Measurements from ENCODE around the gene HIPK4. TPM values are rescaled to one million over a fixed set of nuclear protein-coding genes. Genes with fewer than 3 reads are reported as not detected.
"Not testable (repeated sequence)": the region's sequence is repeated elsewhere in the genome, so short reads cannot be mapped to it uniquely, and the experiment has no call there.

The HIPK4 gene
- total RNA-seq, 1 donor from 2014 or later, result not detected

DNA sequence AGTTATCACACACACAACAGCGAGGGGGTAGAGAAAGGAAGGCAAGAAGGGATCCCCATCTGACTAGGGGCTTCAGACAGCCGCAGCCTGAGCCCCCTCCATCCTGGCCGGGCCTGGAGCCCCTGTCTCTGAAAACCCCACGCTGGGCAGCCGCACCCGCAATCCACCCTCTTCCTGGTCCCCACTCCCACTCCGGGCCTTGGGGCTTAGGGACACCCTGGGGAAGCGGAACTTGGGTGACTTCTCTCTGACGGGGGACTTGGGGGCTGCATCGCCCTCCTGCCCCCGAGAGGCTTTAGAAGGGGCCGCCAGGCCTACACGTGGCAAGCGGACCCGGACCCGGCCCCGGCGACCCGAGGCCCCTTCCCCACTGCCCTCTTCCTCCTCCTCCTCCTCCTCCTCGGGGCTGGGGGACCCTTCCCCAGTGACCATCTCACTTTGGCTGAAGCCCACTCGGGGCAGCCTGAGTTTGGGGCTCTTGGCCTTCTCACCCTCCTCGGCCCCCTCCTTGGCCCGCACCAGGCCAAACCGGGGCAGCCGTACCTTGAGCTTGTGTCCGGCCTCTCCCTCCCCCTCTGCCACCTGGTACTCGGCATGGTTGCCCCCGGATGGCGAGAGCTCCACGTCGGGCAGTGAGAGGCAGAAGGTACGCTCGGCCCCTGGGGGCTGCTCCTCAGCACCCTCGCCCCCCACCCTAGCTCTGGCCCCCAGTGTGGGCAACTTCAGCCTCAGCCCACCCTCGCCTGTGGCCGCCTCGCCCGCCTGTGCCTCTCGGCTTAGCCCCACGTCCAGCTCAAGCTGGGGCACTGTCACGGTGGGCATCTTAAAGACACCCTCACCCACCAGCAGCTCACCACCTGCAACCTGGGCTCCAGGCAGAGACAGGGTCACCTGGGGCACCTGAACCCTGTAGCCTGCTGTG lies 4.2 kb upstream of the HIPK4 start:
- intact Hi-C loops (cut with micrococcal nuclease), result no loop called here

DNA sequence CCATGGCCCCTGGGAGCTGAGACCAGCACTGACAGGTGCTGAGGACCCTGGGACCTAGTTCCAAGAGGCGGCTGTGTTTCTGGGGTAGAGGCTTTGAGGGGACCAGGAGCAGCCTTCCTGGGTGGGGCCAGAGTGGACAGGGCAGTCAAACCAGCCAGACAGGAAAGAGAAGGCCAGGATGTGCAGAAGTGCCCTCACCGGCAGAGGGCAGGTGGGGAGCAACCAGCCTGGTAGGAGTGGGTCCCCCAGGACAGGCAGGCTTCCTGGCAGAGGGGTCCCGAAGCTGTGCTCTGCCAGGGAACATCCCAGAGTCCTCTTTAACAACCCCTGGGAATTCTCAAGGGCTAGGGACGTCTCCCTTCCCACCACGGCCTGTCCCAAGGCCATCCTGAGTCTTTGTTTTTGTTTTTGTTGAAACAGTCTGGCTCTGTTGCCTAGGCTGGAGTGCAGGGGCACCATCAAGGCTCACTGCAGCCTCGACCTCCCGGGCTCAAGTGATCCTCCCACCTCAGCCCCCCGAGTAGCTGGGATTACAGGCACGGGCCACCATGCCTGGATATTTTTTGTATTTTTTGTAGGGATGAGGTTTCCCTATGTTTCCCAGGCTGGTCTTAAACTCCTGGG lies 3.0 kb upstream of the HIPK4 start:
- intact Hi-C loops (cut with micrococcal nuclease), result no loop called here

DNA sequence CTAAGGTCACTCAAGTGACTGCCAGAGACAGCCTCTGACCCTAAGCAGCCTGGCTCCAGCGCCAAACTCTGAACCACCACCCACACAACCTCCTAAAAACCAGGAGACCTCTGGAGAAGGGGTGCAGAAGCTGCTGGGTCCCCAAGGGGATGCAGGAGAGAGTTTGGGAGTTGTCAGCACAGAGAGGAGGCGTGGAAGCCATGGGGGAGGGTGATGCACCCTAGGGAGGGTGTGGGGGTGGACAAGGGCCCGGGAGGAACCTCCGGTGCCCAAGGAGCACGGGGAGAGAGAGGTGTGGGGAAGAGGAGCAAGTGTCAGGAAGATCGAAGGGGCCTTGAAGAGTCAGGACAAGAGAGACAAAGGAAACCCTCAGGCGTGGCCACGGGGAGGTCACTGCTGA lies 2.1 kb upstream of the HIPK4 start:
- intact Hi-C loops (cut with micrococcal nuclease), result no loop called here

DNA sequence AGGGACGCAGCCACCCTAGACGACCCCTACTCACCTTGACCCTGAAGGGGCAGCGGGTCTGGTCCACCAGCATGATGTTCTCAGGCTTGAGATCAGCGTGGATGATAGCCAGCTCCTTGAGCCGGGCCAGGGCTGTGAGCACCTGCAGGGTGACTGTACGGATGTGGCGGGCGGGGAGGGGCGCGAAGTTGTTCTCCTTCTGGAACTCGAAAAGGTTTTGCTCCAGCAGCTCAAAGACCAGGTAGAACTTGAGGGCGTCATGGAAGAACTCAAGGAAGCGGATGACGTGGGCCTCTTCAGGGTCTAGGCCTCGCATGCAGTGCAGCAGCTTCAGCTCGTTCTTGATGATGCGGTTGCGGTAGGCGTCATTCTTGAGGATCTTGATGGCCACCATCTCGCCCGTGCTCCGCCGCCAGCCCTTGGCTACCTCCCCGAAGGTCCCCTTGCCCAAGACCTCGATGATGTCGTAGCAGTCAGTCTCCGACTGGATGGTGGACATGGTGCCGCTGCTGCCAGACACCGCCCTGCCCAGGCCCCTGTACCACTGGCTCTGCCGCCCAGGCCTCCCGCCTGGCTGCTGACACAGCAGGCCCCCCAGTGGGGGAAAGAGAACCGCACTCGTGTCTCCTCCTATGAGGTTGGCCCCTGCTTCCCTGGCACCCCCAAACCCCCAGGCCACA lies 437 bp downstream of the HIPK4 start:
- intact Hi-C loops (cut with micrococcal nuclease), result no loop called here

DNA sequence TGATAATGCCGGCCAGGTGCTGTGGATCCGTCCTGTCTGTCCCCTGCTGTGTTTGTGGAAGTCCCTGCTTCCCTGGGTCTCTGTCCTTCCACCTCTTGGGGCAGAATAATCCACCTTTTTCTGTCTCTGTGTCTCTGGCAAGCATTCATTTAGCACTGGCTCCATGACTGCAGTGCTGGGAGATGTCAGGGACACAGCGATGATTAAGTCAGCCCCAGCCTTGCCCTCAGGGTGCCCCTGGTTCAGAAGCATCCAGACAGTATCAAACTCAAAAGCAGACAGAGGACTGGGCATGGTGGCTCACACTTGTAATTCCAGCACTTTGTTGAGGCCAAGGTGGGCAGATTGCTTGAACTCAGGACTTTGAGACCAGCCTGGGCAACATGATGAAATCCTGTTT lies 1.5 kb downstream of the HIPK4 start:
- intact Hi-C loops (cut with micrococcal nuclease), result no loop called here

DNA sequence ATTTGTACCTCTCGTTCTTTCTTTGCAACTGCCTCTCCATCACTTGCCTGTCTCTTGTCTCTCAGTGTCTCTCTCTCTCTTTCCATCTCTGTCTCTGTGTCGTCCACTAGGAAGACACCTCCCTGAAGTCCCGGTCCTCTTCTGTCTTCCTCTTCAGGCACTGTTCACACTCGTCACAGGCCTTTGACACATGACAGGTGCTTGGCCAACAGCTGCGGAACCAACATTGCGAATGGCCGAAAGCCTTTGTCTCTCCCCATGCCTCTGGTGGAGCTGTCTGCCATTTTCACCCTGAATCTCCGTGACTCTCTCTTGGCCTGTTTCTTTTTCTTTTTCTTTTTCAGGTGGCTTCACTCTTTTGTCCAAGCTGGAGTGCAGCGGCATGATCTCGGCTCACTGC lies 2.8 kb downstream of the HIPK4 start:
- intact Hi-C loops (cut with micrococcal nuclease), result no loop called here

DNA sequence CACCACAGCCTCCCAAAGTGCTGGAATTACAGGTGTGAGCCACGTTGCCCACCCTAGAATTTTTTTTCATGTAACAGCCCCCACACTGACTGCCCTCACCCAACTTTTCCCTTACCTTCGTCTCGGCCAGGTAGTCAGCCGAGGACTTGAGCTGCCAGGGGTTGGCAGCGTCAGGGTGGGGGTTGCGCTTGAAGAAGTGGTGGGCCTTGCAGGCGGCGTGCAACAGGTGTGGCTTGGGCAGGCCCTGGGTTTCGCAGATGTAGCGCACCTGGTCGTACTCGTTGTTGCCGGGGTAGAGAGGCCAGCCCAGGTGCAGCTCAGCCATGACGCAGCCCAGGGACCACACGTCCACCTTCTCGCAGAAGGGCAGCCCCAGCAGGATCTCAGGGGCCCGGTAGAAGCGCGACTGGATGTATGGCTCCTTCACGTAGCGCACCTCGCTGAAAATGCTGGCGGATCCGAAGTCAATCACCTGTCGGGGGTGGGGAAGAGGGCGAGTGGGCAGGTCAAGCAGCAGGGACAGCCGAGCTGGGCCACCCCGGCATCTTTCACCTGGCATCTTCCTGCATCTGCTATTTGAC lies 6.2 kb downstream of the HIPK4 start:
- intact Hi-C loops (cut with micrococcal nuclease), result no loop called here

DNA sequence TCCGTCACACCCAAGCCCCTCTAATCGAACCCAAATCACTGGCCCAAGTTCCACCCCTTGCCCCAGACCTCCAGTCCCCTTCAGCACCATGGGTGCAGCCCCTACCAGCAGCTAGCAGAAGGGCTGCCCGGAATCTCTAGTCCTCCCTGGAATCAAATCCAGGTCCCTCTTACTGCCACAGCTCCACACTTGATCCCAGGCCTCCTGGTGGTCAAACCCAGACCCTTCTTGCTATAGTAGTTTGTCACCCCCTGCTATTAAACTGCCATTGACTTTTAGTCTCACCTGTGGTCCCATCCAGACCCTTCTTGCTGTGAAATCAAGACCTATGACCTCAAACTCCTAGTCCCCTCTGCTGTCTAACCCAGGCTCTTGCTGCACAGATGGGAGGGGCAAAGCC lies 8.7 kb downstream of the HIPK4 start:
- intact Hi-C loops (cut with micrococcal nuclease), result no loop called here

DNA sequence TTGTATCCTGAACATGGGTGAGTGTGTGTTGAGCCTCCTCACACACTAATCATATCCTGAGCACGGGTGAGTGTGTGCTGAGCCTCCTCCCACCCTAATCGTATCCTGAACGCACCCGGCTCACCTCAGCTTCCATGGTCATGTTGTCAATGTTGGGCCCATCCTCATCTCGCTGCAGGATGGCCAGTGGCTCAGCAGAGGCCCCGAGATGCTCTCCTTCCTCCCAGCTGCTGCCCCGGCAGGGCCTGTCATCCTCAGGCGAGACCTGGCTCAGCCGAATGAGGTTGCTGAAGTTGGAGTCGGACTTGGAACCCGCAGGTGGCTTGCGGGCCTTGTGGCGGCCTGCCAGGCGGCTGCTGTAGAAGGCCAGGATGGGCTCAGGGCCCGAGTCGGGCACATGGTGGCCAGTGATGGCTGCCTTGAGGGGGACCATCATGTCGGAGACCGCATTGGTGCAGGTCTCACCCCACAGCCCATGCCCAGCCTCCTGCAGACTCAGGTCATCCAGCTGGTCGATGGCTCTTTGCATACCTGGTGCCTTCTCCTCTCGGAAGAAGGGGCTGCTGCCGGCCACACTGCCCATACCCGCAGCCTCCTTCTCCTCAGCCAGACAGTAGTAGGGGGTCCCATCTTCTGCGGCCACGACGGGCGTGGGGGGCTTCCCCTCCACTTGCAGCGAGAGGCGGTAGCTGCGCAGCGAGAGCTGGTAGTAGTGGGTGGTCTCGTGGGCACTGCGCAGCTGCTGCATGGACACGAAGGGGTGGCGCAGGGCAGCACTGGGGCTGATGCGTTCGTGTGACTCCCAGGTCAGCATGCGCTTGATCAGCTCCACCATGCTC lies 9.6 kb downstream of the HIPK4 start:
- intact Hi-C loops (cut with micrococcal nuclease), result no loop called here

DNA sequence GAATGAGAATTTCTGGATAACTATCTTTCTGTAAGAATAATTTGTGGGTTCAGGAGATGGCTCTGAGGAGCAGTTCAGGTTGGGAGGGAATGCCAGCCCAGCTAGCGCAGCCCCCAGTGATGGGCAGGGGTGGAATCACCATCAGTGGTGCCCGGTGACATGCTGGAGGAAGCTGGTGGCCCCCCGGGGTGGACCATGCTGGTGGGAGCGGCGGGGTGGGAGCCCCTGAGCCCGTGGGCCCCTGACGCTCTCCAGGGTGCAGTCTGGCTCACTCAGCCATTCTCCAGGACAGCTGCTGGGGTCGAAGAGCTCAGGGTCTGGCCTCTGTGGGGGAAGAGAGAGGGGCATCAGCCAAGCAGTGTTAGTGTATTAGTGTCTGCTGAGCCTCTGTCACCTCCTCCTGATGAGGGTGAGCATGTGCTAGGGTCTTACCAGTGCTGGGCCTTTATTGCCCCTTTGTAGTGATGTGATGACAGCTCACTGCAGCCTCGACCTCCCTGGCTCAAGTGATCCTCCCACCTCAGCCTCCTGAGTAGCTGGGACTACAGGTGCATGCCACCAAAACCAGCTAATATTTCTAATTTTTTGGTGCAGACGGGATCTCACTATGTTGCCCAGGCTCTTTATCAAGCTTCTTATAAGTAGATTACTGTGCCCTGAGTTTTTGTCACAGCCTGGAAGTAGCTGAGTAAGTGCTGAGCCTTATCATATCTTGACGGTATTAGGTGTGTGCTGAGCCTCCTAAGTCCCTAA lies 10.4 kb downstream of the HIPK4 start:
- intact Hi-C loops (cut with micrococcal nuclease), result no loop called here

DNA sequence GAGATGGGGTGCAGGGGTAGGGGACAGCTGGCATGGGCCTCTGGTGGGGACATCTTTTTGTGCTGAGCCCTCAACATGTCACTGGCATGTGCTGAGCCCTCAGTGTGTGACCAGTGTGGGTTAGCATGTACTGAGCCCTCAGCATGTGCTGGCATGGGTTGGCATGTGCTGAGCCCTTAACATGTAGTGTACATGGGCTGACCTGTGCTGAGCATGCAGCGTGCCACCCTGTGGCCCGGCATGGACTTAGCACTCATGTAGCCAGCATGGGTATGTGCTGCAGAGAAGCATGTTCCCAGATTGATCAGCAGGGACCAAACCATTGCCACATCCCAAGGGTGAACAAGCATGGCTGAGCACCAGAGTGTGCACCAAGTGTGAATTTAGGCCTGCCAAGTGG lies 11.5 kb downstream of the HIPK4 start:
- intact Hi-C loops (cut with micrococcal nuclease), result no loop called here

DNA sequence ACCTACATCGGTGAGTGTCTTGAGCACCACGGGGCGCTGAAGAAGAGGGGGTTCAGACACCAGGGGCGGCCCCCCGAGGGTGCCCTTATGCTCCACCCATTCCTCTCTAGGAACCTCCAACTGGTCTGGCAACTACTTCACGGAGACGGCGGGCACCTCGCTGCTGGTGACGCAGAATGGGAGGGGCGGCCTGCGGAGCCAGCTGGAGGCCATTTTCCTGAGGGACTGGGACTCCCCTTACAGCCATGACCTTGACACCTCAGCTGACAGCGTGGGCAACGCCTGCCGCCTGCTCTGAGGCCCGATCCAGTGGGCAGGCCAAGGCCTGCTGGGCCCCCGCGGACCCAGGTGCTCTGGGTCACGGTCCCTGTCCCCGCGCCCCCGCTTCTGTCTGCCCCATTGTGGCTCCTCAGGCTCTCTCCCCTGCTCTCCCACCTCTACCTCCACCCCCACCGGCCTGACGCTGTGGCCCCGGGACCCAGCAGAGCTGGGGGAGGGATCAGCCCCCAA lies 12.1 kb downstream of the HIPK4 start:
- intact Hi-C loops (cut with micrococcal nuclease), result no loop called here

DNA sequence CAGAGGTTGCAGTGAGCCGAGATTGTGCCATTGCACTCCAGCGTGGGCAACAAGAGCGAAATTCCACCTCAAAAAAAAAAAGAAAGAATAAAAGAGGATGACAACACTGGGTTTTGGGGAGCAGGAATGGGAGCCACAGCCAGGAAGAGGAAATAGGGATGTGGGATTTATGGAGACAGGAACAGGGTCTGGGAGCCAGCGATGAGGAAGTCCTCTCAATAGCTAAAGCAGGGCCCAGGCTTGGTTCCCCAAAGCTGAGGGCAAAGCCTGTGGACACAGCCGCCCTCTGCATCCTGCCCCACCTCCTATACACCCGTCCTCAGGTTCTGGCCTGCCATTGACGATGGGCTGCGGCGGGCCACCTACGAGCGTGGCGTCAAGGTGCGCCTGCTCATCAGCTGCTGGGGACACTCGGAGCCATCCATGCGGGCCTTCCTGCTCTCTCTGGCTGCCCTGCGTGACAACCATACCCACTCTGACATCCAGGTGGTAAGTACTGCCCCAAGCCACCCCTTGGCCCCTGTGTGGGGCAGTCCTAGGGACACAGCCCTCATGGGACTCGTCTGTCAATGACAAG lies 13.6 kb downstream of the HIPK4 start:
- intact Hi-C loops (cut with micrococcal nuclease), result no loop called here

DNA sequence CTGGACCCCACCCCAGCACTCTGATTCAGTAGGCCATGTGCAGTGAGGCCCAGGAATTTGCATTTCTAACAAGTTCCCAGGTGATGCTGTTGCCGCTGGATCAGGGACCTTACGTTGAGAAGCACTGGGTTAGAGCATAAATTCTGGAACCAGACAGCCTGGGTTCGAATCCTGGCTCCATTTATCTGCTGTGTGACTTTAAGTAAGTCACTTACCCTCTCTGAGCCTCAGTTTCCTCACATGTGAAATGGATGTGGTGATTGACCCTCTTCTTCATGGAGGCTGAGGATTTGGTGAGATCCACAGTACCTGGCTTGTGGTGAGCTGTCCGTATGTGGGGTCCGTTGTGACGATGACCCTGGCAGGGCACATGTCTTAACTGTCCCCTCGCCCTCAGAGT lies 15.9 kb downstream of the HIPK4 start:
- intact Hi-C loops (cut with micrococcal nuclease), result no loop called here

DNA sequence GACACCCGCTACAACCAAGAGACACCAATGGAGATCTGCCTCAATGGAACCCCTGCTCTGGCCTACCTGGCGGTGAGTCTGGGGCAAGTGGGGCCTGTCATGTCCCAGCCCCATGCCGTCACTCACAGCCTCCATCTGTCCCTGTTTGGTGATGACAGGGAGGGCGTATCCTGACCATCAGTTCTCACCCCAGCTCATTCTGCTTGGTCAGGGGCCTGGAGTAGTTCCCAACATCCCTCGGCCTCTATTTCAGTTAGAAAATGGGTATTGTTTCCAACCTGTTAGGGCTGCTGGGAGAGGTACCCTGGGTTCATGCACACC lies 18.2 kb downstream of the HIPK4 start:
- intact Hi-C loops (cut with micrococcal nuclease), result no loop called here

DNA sequence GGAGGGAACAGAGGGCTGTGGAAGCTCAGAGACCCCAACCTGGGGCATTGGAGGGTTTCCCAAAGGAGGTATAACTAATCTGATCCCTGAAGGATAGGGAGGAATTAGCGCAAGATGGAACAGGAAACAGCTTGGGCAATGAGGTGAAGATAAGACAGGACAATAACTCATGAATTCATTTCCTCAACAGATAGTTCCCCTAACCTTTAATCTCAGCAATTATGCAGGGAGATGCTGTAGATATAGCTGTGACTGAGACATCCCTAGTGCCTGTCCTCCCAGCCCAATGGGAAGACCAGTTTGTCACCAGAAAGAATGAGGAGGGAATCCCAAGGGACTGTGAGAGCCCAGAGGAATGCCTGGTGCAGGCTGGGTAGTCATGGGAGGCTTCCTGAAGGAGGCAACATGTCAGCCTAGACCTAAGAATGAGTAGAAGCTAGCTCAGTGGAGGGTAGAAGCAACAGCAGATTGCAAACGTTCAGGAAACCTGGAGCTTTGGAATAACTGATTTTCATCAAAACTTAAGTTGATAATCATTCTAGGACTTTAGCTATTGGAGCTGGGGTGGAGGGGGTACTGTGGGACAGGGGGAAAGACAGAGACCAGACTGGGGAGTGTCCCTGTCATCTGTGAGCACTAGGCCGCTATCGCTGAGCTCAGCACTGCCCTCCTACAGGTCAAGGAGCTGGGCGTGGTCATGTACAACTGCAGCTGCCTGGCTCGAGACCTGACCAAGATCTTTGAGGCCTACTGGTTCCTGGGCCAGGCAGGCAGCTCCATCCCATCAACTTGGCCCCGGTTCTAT lies 18.8 kb downstream of the HIPK4 start:
- intact Hi-C loops (cut with micrococcal nuclease), result no loop called here

DNA sequence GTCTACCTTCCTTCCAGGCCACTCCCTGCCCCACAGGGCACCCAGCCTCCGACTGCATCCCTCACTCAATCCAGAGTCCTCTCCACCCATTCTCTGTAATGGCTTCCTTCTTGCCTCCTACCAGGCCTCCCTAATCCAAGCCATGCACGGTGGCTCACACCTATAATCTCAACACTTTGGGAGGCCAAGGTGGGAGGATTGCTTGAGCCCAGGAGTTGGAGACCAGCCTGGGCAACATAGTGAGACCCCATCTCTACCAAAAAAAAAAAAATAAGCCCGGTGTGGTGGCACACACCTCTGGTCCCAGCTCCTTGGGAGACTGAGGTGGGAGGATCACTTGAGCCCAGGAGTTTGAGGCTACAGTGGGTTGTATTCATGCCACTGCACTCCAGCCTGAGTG lies 19.7 kb downstream of the HIPK4 start:
- intact Hi-C loops (cut with micrococcal nuclease), result not testable (repeated sequence)

DNA sequence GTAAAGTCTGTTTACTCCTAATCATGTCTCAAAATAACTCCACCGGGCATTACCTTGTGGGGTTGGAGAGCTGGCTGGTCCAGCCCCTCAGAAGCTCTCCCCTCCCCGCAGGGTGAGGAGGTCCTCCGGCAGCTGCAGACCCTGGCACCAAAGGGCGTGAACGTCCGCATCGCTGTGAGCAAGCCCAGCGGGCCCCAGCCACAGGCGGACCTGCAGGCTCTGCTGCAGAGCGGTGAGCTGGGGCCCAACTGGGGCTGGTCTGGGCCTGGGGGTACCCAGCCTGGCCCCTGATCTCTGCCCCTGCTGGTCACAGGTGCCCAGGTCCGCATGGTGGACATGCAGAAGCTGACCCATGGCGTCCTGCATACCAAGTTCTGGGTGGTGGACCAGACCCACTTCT lies 20.2 kb downstream of the HIPK4 start:
- intact Hi-C loops (cut with micrococcal nuclease), result no loop called here

All from T-helper 2 cell treated with Interferon-gamma antibody and Interleukin-4, amounts not matched to agents 100 ng/mL and 5 ng/mL, for 36 hours (primary cell).